HG02642 (cell line): Measurements from ENCODE around the gene SCIN.
A peak's percentile ranks its signal among the peaks of the same experiment; 100 is the strongest.

Experiments used
- ATAC-seq: cut with Tn5 transposase; IDR thresholded peaks from one replicate; pipeline ENCODE4 v1.9.1; 2021; ENCODE audit warnings: mild to moderate bottlenecking; ENCODE audit not compliant: unreplicated experiment, poor library complexity

The SCIN gene

GRCh38 chr7:12565873-12566272 is 4.6 kb upstream of the SCIN start:
- ATAC-seq = no peak

GRCh38 chr7:12567015-12567414 is 3.5 kb upstream of the SCIN start:
- peak; percentile 64 for ATAC-seq

GRCh38 chr7:12569673-12570072 is 847 bp upstream of the SCIN start:
- ATAC-seq = peak; percentile 38

- peak; percentile 26 for ATAC-seq
Observed at GRCh38 chr7:12570168-12570533, 369 bp upstream of the SCIN start.

GRCh38 chr7:12571691-12572090 is 1.2 kb downstream of the SCIN start:
- no peak for ATAC-seq

GRCh38 chr7:12572941-12573575 is 2.5 kb downstream of the SCIN start:
- ATAC-seq = no peak

- ATAC-seq = no peak
Observed at GRCh38 chr7:12573885-12574284, 3.4 kb downstream of the SCIN start.

GRCh38 chr7:12578930-12579640 is 8.6 kb downstream of the SCIN start:
- no peak for ATAC-seq

GRCh38 chr7:12581897-12582296 is 11.4 kb downstream of the SCIN start:
- no peak for ATAC-seq

GRCh38 chr7:12582362-12582761 is 11.8 kb downstream of the SCIN start:
- no peak for ATAC-seq

- no peak for ATAC-seq
Observed at GRCh38 chr7:12583176-12583575, 12.7 kb downstream of the SCIN start.

- no peak for ATAC-seq
Observed at GRCh38 chr7:12583922-12584321, 13.4 kb downstream of the SCIN start.

GRCh38 chr7:12584930-12585329 is 14.4 kb downstream of the SCIN start:
- ATAC-seq = peak; percentile 96

GRCh38 chr7:12586271-12586670 is 15.8 kb downstream of the SCIN start:
- ATAC-seq = no peak

- ATAC-seq = no peak
Observed at GRCh38 chr7:12588259-12588904, 17.9 kb downstream of the SCIN start.

GRCh38 chr7:12590559-12590958 is 20.0 kb downstream of the SCIN start:
- ATAC-seq = no peak

GRCh38 chr7:12594122-12594897 is 23.8 kb downstream of the SCIN start:
- ATAC-seq = no peak

- ATAC-seq = no peak
Observed at GRCh38 chr7:12595148-12595547, 24.6 kb downstream of the SCIN start.

GRCh38 chr7:12596225-12596790 is 25.8 kb downstream of the SCIN start:
- ATAC-seq = no peak

- ATAC-seq = peak; percentile 75
Observed at GRCh38 chr7:12601302-12601869, 30.9 kb downstream of the SCIN start.
